Heart left ventricle (tissue), 16 donors: Measurements from ENCODE around the gene TNS1. TPM values are rescaled to one million over a fixed set of nuclear protein-coding genes. Genes with fewer than 3 reads are reported as not detected.

ENCODE experiments used
- ATAC-seq, 4 donors: fragments of 200-7000 bp; cut with Tn5 transposase; one replicate each; pipeline ENCODE4 v1.9.1; 2020 to 2022; ENCODE audit warnings: moderate library complexity in 4 of 4, mild to moderate bottlenecking in 3 of 4, moderate number of reproducible peaks in 1 of 4
- DNase-seq, 5 donors: peaks; one replicate each; pipeline ENCODE4 v3.0.0-alpha.2; 2020
- H3K27ac ChIP-seq, 12 donors: fragments of 200-600 bp; sonication (generic) in 4 of 12; one replicate each; pipeline versions ENCODE4 v1.5.0 to v1.8.0; 2016 to 2022; ENCODE audit warnings: mild to moderate bottlenecking in 2 of 12
- H3K27me3 ChIP-seq, 9 donors: fragments of 200-600 bp; sonication (generic) in 2 of 9; one replicate each; pipeline versions ENCODE4 v1.5.1 to v1.8.0; 2016 to 2022; ENCODE audit warnings: mild to moderate bottlenecking in 3 of 9
- H3K36me3 ChIP-seq, 9 donors: fragments of 200-600 bp; sonication (generic) in 2 of 9; one replicate each; pipeline versions ENCODE4 v1.5.0 to v1.8.0; 2018 to 2022; ENCODE audit warnings: mild to moderate bottlenecking in 2 of 9
- H3K4me1 ChIP-seq, 12 donors: fragments of 200-600 bp; sonication (generic) in 4 of 12; one replicate each; pipeline versions ENCODE4 v1.5.0 to v1.8.0; 2016 to 2022; ENCODE audit warnings: mild to moderate bottlenecking in 3 of 12
- H3K4me3 ChIP-seq, 12 donors: fragments of 200-600 bp; sonication (generic) in 4 of 12; one replicate each; pipeline versions ENCODE4 v1.5.0 to v1.8.0; 2017 to 2022; ENCODE audit warnings: mild to moderate bottlenecking in 9 of 12, moderate library complexity in 4 of 12
- H3K9me3 ChIP-seq, 12 donors: fragments of 200-600 bp; sonication (generic) in 4 of 12; one replicate each; pipeline versions ENCODE4 v1.5.0 to v1.8.0; 2016 to 2022; ENCODE audit warnings: mild to moderate bottlenecking in 1 of 12
- POLR2A ChIP-seq, 2 donors: fragments of 450-650 bp; IDR thresholded peaks; one replicate each; pipeline ENCODE4 v1.6.1; 2017; ENCODE audit warnings: antibody characterized with exemption in 2 of 2, mild to moderate bottlenecking in 2 of 2, moderate library complexity in 2 of 2
- WGBS, 4 donors: extraction: QIAGEN DNeasy Blood & Tissue Kit in 2 of 4; methylation state at CpG; one replicate each; pipeline versions ENCODE4 v1.1.5 to v1.1.7; 2013 to 2018; 5-methylcytosine and 5-hydroxymethylcytosine counted together
- intact Hi-C, 10 donors: fragments of 100-400 bp; cut with DNase I; formaldehyde crosslinking; loops; one replicate each; pipeline versions ENCODE4 v1.11.1 to v1.14.2; 2022
- polyA plus RNA-seq, 2 donors: library from polyadenylated mRNA; stranded (reverse); fragments of 200-250 nt; gene quantifications; one replicate each; pipeline ENCODE4 v1.2.3, GENCODE V29; 2013
- total RNA-seq, 9 donors: library from RNA; depleted of rRNA in 2 of 9; stranded (reverse); fragments of >200 nt in 2 of 9; fragmentation: NEBNext Ultra II Directional in 3 of 9; extraction: Animal tissue kit (Norgen Biotek cat#: 25700) in 3 of 9; gene quantifications; one replicate each; pipeline versions ENCODE4 v1.1.0 to v1.2.4, GENCODE V29; 2016 to 2023
- TF ChIP-seq, protein P1 (sequence below), 12 donors: fragments of 200-600 bp; sonication (generic) in 4 of 12; IDR thresholded peaks; one replicate each; pipeline versions ENCODE4 v1.5.0 to v1.8.0; 2018 to 2022; ENCODE audit warnings: antibody characterized with exemption in 12 of 12, mild to moderate bottlenecking in 5 of 12
- donor health status: ischemic (EF 13 %, LVEDD 7.1; RV severe dilation, severe dysfunction).
- donor health status: healthy with polysubstance abuse.
- donor health status: DM: no; HTN: yes; CAD: no.
- donor health status: DM: no; HTN: no; CAD: no.
- donor health status: ischemic (EF 25% LVEDD 6.9; RV normal size, moderate dysfunction).
- donor health status: ischemic (EF 25% LVEDD 5.7; RV mildly dilated, moderate dysfunction).
- donor health status: healthy.
- donor health status: DM: yes; HTN: yes; CAD: no.
- donor health status: ischemic (EF 35%, LVEDD 5.7; RV mildly dilated, moderate dysfunction).
- donor health status: nonischemic (EF 11% LVEDD 7.7; RV severe dilation, severe dysfunction).
- donor health status: DM: yes; HTN: yes; CAD: no.
- donor health status: PGD.
- donor health status: ischemic (EF 29% LVEDD 5.4; RV normal size, mild dysfunction).
- donor health status: nonischemic (EF 23%, LVEDD 6.1; RV moderate dilation, normal function).

The TNS1 gene
- total and polyA plus RNA-seq, 11 donors, result 243 to 899 (median 669) TPM

GRCh38 chr2:217840522-217840921 lies 162.3 kb downstream of the TNS1 start:
- H3K27me3 ChIP-seq, result no peaks in the 10 kb centered on the region
- intact Hi-C loops, result loop anchor here in 1 of 10 donors (2.0 kb wide), 1 partner anchor 14 kb away; no protein-coding TSS in a partner anchor
- peaks cover 28 to 100% (median 93%) of the 10 kb centered on the region in 12 donors for H3K4me1 ChIP-seq
- H3K36me3 ChIP-seq, result peaks cover 0 to 67% (median 40%) of the 10 kb centered on the region in 9 donors
- no peak for TF ChIP-seq POLR2A (IDR thresholded peaks at IDR 0.05)
- TF ChIP-seq, protein P1, sequence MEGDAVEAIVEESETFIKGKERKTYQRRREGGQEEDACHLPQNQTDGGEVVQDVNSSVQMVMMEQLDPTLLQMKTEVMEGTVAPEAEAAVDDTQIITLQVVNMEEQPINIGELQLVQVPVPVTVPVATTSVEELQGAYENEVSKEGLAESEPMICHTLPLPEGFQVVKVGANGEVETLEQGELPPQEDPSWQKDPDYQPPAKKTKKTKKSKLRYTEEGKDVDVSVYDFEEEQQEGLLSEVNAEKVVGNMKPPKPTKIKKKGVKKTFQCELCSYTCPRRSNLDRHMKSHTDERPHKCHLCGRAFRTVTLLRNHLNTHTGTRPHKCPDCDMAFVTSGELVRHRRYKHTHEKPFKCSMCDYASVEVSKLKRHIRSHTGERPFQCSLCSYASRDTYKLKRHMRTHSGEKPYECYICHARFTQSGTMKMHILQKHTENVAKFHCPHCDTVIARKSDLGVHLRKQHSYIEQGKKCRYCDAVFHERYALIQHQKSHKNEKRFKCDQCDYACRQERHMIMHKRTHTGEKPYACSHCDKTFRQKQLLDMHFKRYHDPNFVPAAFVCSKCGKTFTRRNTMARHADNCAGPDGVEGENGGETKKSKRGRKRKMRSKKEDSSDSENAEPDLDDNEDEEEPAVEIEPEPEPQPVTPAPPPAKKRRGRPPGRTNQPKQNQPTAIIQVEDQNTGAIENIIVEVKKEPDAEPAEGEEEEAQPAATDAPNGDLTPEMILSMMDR (IDR thresholded peaks at IDR 0.05), result no peak
- peak in 3 of 5 donors; percentile 30 to 33 (median 31) for DNase-seq
- no peak for ATAC-seq
- 80 to 88% (median 81%) methylated on average over 1 to 3 of the region's 3 CpGs for WGBS, 4 donors
- H3K4me3 ChIP-seq, result no peak overlapping the region
- H3K9me3 ChIP-seq, result peaks cover 0 to 9% (median 0%) of the 10 kb centered on the region in 12 donors
- peak overlapping the region in 11 of 12 donors; percentile 16 to 96 (median 88) for H3K27ac ChIP-seq

DNA sequence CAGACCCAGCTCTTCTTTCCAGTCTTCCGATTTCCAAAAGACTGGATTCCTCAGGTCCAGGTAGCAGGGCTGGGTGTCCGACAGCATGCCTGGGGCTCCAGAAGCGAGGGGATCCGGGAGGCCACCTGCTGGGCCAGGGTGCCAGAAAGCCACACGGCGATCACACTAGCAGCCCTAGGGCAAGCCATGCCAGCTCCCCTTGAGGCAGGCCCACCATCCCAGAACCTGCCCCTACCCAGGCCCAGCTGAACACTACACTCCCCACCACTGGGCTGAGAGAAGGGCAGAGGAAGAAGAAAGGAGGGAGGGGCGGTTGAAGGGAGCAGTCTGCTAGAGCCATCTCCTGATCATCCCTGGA lies 163.1 kb downstream of the TNS1 start:
- TF ChIP-seq POLR2A (IDR thresholded peaks at IDR 0.05), result no peak
- TF ChIP-seq, protein P1 (IDR thresholded peaks at IDR 0.05), result no peak
- 82 to 88% (median 88%) methylated on average over 7 of the region's 7 CpGs for WGBS, 4 donors
- DNase-seq (peak in 2 of 5 donors; percentile 28 to 42), ATAC-seq (no peak)
- H3K4me3 ChIP-seq, result no peak overlapping the region
- peaks cover 28 to 100% (median 98%) of the 10 kb centered on the region in 12 donors for H3K4me1 ChIP-seq
- intact Hi-C loops, result loop anchor here in 2 of 10 donors (2.0 kb wide), 2 partner anchors 15 to 17 kb away; no protein-coding TSS in a partner anchor
- peak overlapping the region; percentile 74 to 96 (median 88) for H3K27ac ChIP-seq
- H3K27me3 ChIP-seq, result no peaks in the 10 kb centered on the region
- H3K36me3 ChIP-seq, result peaks cover 2 to 67% (median 40%) of the 10 kb centered on the region in 9 donors
- peaks cover 0 to 5% (median 0%) of the 10 kb centered on the region in 12 donors for H3K9me3 ChIP-seq

- Histone ChIP-seq H3K36me3 (peaks cover 2 to 67% (median 44%) of the 10 kb centered on the region in 9 donors), H3K27me3 (no peaks in the 10 kb centered on the region), H3K27ac (peak overlapping the region; percentile 74 to 96 (median 88)), H3K4me3 (no peak overlapping the region), H3K9me3 (no peaks in the 10 kb centered on the region), H3K4me1 (peaks cover 28 to 100% (median 99%) of the 10 kb centered on the region in 12 donors)
- peak in 2 of 5 donors; percentile 32 to 55 for DNase-seq
- ATAC-seq, result no peak
- WGBS, 4 donors, result 64 to 78% (median 72%) methylated on average over 10 of the region's 10 CpGs
- intact Hi-C loops, result loop anchor here in 1 of 10 donors (2.0 kb wide), 1 partner anchor 18 kb away; no protein-coding TSS in a partner anchor
- TF ChIP-seq, protein P1 (IDR thresholded peaks at IDR 0.05), result no peak
- TF ChIP-seq POLR2A (IDR thresholded peaks at IDR 0.05), result no peak
Observed at GRCh38 chr2:217839073-217839749, 163.6 kb downstream of the TNS1 start.

- 33 to 53% (median 40%) methylated on average over 5 of the region's 5 CpGs for WGBS, 4 donors
- H3K4me1 ChIP-seq, result peaks cover 28 to 100% (median 98%) of the 10 kb centered on the region in 12 donors
- peak in 3 of 5 donors; percentile 69 to 78 (median 75) for DNase-seq
Observed at GRCh38 chr2:217838409-217838831, 164.4 kb downstream of the TNS1 start.

More at GRCh38 chr2:217838409-217838831, 164.4 kb downstream of the TNS1 start:
- Histone ChIP-seq H3K27ac (peak overlapping the region; percentile 74 to 96 (median 88)), H3K27me3 (no peaks in the 10 kb centered on the region), H3K36me3 (peaks cover 2 to 72% (median 52%) of the 10 kb centered on the region in 9 donors), H3K4me3 (no peak overlapping the region), H3K9me3 (no peaks in the 10 kb centered on the region)
- intact Hi-C loops, result loop anchor here in 1 of 10 donors (2.0 kb wide), 1 partner anchor 18 kb away; no protein-coding TSS in a partner anchor
- ATAC-seq, result peak; percentile 20 to 59 (median 46)
- TF ChIP-seq, protein P1 (IDR thresholded peaks at IDR 0.05), result no peak
- TF ChIP-seq POLR2A (IDR thresholded peaks at IDR 0.05), result no peak
